HCT116 (cell line): Measurements from ENCODE around the gene IMMP2L. TPM values are rescaled to one million over a fixed set of nuclear protein-coding genes. Genes with fewer than 3 reads are reported as not detected.

Source experiments
- ATAC-seq: fragments of 200-7000 bp; cut with Tn5 transposase; 2 replicates; pipeline ENCODE4 v1.9.1; 2020; ENCODE audit warnings: mild to moderate bottlenecking, moderate library complexity
- BruUV-seq: library from RNA; stranded (reverse); fragments of 400-500 nt; replicated peaks from 2 replicates; lab custom pipeline; 2021; lab: Mats Ljungman, UMichigan
- CTCF ChIA-PET: fragments of 300-600 bp; sonication (Branson Sonifier 250); formaldehyde crosslinking; loops from one replicate; lab custom pipeline; 2021; ENCODE audit warnings: antibody characterized with exemption; lab: Charles Lee
- POLR2A ChIA-PET: fragments of 300-600, 350-600 bp; sonication (Branson Sonifier 250); formaldehyde crosslinking; loops from one replicate; lab custom pipeline; 2021; ENCODE audit warnings: antibody characterized with exemption; lab: Charles Lee
- RAD21 ChIA-PET, 2 experiments: fragments of 300-600 bp; sonication (Branson Sonifier 250); formaldehyde crosslinking; loops; one replicate each; lab custom pipeline; 2023; ENCODE audit warnings: low total read pairs in 2 of 2; ENCODE audit not compliant: uncharacterized antibody in 2 of 2, unreplicated experiment in 2 of 2, low non-redundant PET in 1 of 2; lab: Charles Lee
- DNase-seq: peaks from one replicate; pipeline ENCODE4 v3.0.0-alpha.2; 2010; ENCODE audit warnings: low read depth, low spot score
- H2AFZ ChIP-seq: fragments of 200-600 bp; shearing (Covaris generic), sonication (generic); 2 replicates; pipeline ENCODE4 v1.6.1; 2017; ENCODE audit warnings: low read depth, mixed run types, mixed read lengths, antibody characterized with exemption, low read length; ENCODE audit not compliant: poor library complexity, severe bottlenecking
- H3K27ac ChIP-seq: 2 replicates; pipeline ENCODE4 v1.5.1; 2012; ENCODE audit warnings: low read depth, low read length
- H3K27me3 ChIP-seq: fragments of 200-600 bp; sonication (generic); 2 replicates; pipeline ENCODE4 v1.6.1; 2016; ENCODE audit warnings: mixed run types, low read length, mixed read lengths; ENCODE audit not compliant: insufficient read depth
- H3K36me3 ChIP-seq, 2 experiments: fragments of 200-500 bp in 1 of 2; fragments of 200-600 bp in 1 of 2; sonication (Bioruptor generic) in 1 of 2; sonication (generic) in 1 of 2; 2 replicates each; pipeline versions ENCODE4 v1.5.1 to v1.6.1; 2014 to 2016; ENCODE audit warnings: low read length in 2 of 2, inconsistent platforms in 1 of 2, mixed read lengths in 1 of 2, mixed run types in 1 of 2; ENCODE audit not compliant: insufficient read depth in 2 of 2, control insufficient read depth in 1 of 2
- H3K4me1 ChIP-seq, 2 experiments: fragments of 200-600 bp in 1 of 2; sonication (generic) in 1 of 2; 2 replicates each; pipeline versions ENCODE4 v1.5.1 to v1.6.1; 2012 to 2017; ENCODE audit warnings: low read length in 2 of 2, inconsistent platforms in 1 of 2, mild to moderate bottlenecking in 1 of 2, mixed read lengths in 1 of 2, mixed run types in 1 of 2, moderate library complexity in 1 of 2; ENCODE audit not compliant: insufficient read depth in 2 of 2, control insufficient read depth in 1 of 2
- H3K4me2 ChIP-seq: fragments of 200-600 bp; sonication (generic); 2 replicates; pipeline ENCODE4 v1.6.1; 2017; ENCODE audit warnings: mixed run types, low read length, mixed read lengths
- H3K4me3 ChIP-seq, 2 experiments: fragments of 200-600 bp in 1 of 2; sonication (generic) in 1 of 2; replicated peaks in 1 of 2; 2 replicates each; pipeline ENCODE4 v1.5.1; 2011 to 2016; ENCODE audit warnings: low read length in 2 of 2, control low read depth in 1 of 2, low read depth in 1 of 2, mild to moderate bottlenecking in 1 of 2, mixed read lengths in 1 of 2, mixed run types in 1 of 2
- H3K79me2 ChIP-seq: fragments of 200-600 bp; sonication (generic); 2 replicates; pipeline ENCODE4 v1.6.1; 2017; ENCODE audit warnings: mild to moderate bottlenecking, mixed run types, low read length, moderate library complexity, mixed read lengths; ENCODE audit not compliant: insufficient read depth
- H3K9ac ChIP-seq: fragments of 200-600 bp; sonication (generic); 2 replicates; pipeline ENCODE4 v1.6.1; 2016; ENCODE audit warnings: low read length, mixed read lengths
- H3K9me2 ChIP-seq: fragments of 200-600 bp; sonication (generic), shearing (Covaris generic); 2 replicates; pipeline ENCODE4 v1.6.1; 2017; ENCODE audit warnings: mixed run types, mild to moderate bottlenecking, moderate library complexity; ENCODE audit not compliant: insufficient read depth
- H3K9me3 ChIP-seq, 2 experiments: fragments of 200-500 bp in 1 of 2; fragments of 200-600 bp in 1 of 2; sonication (Bioruptor generic) in 1 of 2; sonication (generic) in 1 of 2; 2 replicates each; pipeline ENCODE4 v1.6.1; 2014 to 2017; ENCODE audit warnings: low read length in 2 of 2, mixed read lengths in 2 of 2, inconsistent platforms in 1 of 2, low read depth in 1 of 2, mild to moderate bottlenecking in 1 of 2, mixed run types in 1 of 2, moderate library complexity in 1 of 2; ENCODE audit not compliant: control insufficient read depth in 1 of 2, insufficient read depth in 1 of 2
- H4K20me1 ChIP-seq: fragments of 200-600 bp; sonication (generic), shearing (Covaris generic); 2 replicates; pipeline ENCODE4 v1.6.1; 2017; ENCODE audit warnings: mixed run types, mild to moderate bottlenecking, moderate library complexity; ENCODE audit not compliant: insufficient read depth
- ATF3 ChIP-seq: IDR thresholded peaks from 2 replicates; pipeline ENCODE4 v1.6.1; 2012
- CBX3 ChIP-seq: IDR thresholded peaks from 2 replicates; pipeline ENCODE4 v1.6.1; 2012; ENCODE audit warnings: low read depth
- EGR1 ChIP-seq: IDR thresholded peaks from 2 replicates; pipeline ENCODE4 v1.6.1; 2012; ENCODE audit warnings: low read depth
- EZH2 ChIP-seq: fragments of 200-600 bp; sonication (generic); IDR thresholded peaks from 2 replicates; pipeline ENCODE4 v1.6.1; 2017; ENCODE audit warnings: antibody characterized with exemption, mixed run types
- JUND ChIP-seq: IDR thresholded peaks from 2 replicates; pipeline ENCODE4 v1.6.1; 2012
- RAD21 ChIP-seq: IDR thresholded peaks from 2 replicates; pipeline ENCODE4 v1.6.1; 2012; ENCODE audit warnings: low read depth, mild to moderate bottlenecking
- SIN3A ChIP-seq: IDR thresholded peaks from 2 replicates; pipeline ENCODE4 v1.6.1; 2012; ENCODE audit warnings: low read depth
- ZFX ChIP-seq: fragments of 450-650 bp; IDR thresholded peaks from 2 replicates; pipeline ENCODE4 v1.6.1; 2017
- ZNF274 ChIP-seq: fragments of 200-500 bp; sonication (Bioruptor generic); IDR thresholded peaks from 2 replicates; pipeline ENCODE4 v1.6.1; 2014; ENCODE audit warnings: mild to moderate bottlenecking, low read depth, low read length, inconsistent platforms
- intact Hi-C: fragments of 100-400 bp; cut with micrococcal nuclease; formaldehyde crosslinking; loops from 2 replicates; pipeline ENCODE4 v1.10.0; 2022
- total RNA-seq: library from RNA; stranded (reverse); gene quantifications from one replicate; pipeline ENCODE4 v1.2.1, GENCODE V29; 2021; ENCODE audit not compliant: unreplicated experiment

Gene IMMP2L
- total RNA-seq, 1 experiment from 2014 or later: 21.1 TPM

- Histone ChIP-seq H3K9ac (no peak overlapping the region), H3K4me1 (no peaks in the 10 kb centered on the region), H3K4me3 (no peak overlapping the region), H4K20me1 (no peaks in the 10 kb centered on the region), H2AFZ (no peak overlapping the region), H3K4me2 (no peak overlapping the region), H3K9me3 (no peaks in the 10 kb centered on the region), H3K79me2 (no peaks in the 10 kb centered on the region), H3K36me3 (no peaks in the 10 kb centered on the region), H3K27me3 (no peaks in the 10 kb centered on the region), H3K9me2 (no peaks in the 10 kb centered on the region), H3K27ac (no peak overlapping the region)
- no peak for DNase-seq
- no peak for ATAC-seq
- BruUV-seq: no TSS peak
- ChIA-PET CTCF (no interaction called here), POLR2A (no interaction called here), RAD21 (no interaction called here)
- no peak for TF ChIP-seq JUND
- no peak for TF ChIP-seq CBX3
- TF ChIP-seq EZH2: no peak
- TF ChIP-seq EGR1: no peak
- intact Hi-C loops: no loop called here
Measured at GRCh38 chr7:110891197-110891596, 671.1 kb downstream of the IMMP2L start.

- TF ChIP-seq RAD21 (no peak), ZFX (no peak), SIN3A (no peak), ATF3 (no peak), ZNF274 (no peak), EGR1 (no peak)
- POLR2A ChIA-PET: no interaction called here
- intact Hi-C loops: no loop called here
Measured at GRCh38 chr7:110890101-110890500, 672.2 kb downstream of the IMMP2L start.

More at GRCh38 chr7:110890101-110890500, 672.2 kb downstream of the IMMP2L start:
- CTCF ChIA-PET: no interaction called here
- Histone ChIP-seq H4K20me1 (no peaks in the 10 kb centered on the region), H3K9ac (no peak overlapping the region), H3K36me3 (no peaks in the 10 kb centered on the region), H3K9me3 (no peaks in the 10 kb centered on the region), H3K4me2 (no peak overlapping the region), H2AFZ (no peak overlapping the region), H3K9me2 (no peaks in the 10 kb centered on the region), H3K27me3 (no peaks in the 10 kb centered on the region), H3K27ac (no peak overlapping the region), H3K79me2 (no peaks in the 10 kb centered on the region), H3K4me3 (no peak overlapping the region), H3K4me1 (no peaks in the 10 kb centered on the region)
- RAD21 ChIA-PET: no interaction called here
- no peak for ATAC-seq
- DNase-seq: no peak
- BruUV-seq: no TSS peak
